NCI-H2081 (cell line): ENCODE results near the gene ITK.

Experiments
- DNase-seq, 2 experiments: peaks; one replicate each; lab custom pipeline; 2025; lab: John Stamatoyannopoulos, UW

ITK gene

GRCh38 chr5:157180374-157181264 lies at the start of gene ITK:
Gene ITK, plus strand, starts transcription at chr5:157180840. Its CDS starts 138 bp downstream, at chr5:157180978.
- DNase-seq = no peak

- no peak for DNase-seq
Observed at GRCh38 chr5:157130925-157131324, 49.7 kb upstream of the ITK start.

GRCh38 chr5:157132281-157132612 lies 48.4 kb upstream of the ITK start:
- no peak for DNase-seq

GRCh38 chr5:157137691-157138090 lies 42.9 kb upstream of the ITK start:
- no peak for DNase-seq

GRCh38 chr5:157142317-157143126 lies 38.1 kb upstream of the ITK start, which contains the start of gene MED7:
Gene MED7, minus strand, starts transcription at chr5:157142865. Its CDS starts 3,434 bp downstream, at chr5:157139431.
- peak; percentile 97 to 99 for DNase-seq

- DNase-seq = peak; percentile 52 to 80
Observed at GRCh38 chr5:157143127-157143971, 37.3 kb upstream of the ITK start.

- DNase-seq = peak; percentile 54 to 61
Observed at GRCh38 chr5:157148734-157149615, 31.7 kb upstream of the ITK start.

GRCh38 chr5:157150995-157151394 lies 29.6 kb upstream of the ITK start:
- DNase-seq = no peak

GRCh38 chr5:157155297-157155696 lies 25.3 kb upstream of the ITK start:
- no peak for DNase-seq

GRCh38 chr5:157157293-157157891 lies 23.2 kb upstream of the ITK start:
- DNase-seq = no peak

GRCh38 chr5:157159209-157159751 lies 21.4 kb upstream of the ITK start:
- DNase-seq = no peak

- DNase-seq = no peak
Observed at GRCh38 chr5:157160001-157160400, 20.6 kb upstream of the ITK start.

- no peak for DNase-seq
Observed at GRCh38 chr5:157161996-157162395, 18.6 kb upstream of the ITK start.

GRCh38 chr5:157162919-157163510 lies 17.6 kb upstream of the ITK start:
- no peak for DNase-seq

- no peak for DNase-seq
Observed at GRCh38 chr5:157164521-157164920, 16.1 kb upstream of the ITK start.

GRCh38 chr5:157165261-157165660 lies 15.4 kb upstream of the ITK start:
- no peak for DNase-seq

GRCh38 chr5:157165668-157166067 lies 15.0 kb upstream of the ITK start:
- no peak for DNase-seq

- DNase-seq = no peak
Observed at GRCh38 chr5:157166214-157167213, 14.1 kb upstream of the ITK start, which contains the start of gene GARIN3. Gene GARIN3, minus strand, starts transcription at chr5:157166264. Its CDS starts 96 bp downstream, at chr5:157166168.
